Motor neuron (in vitro differentiated cells): Measurements from ENCODE around the gene BCO2. TPM values are rescaled to one million over a fixed set of nuclear protein-coding genes. Genes with fewer than 3 reads are reported as not detected.

ENCODE experiments used
- ATAC-seq, 8 experiments: fragments of 200-7000 bp; cut with Tn5 transposase; replicated peaks in 6 of 8; 2 replicates each; pipeline ENCODE4 v1.8.0; 2021; ENCODE audit warnings: mild to moderate bottlenecking in 8 of 8, moderate library complexity in 8 of 8
- H3K27ac ChIP-seq, 2 donors: fragments of 250-450 bp; sonication (Bioruptor Pico); 2 replicates each; pipeline ENCODE4 v1.9.0; 2021; ENCODE audit warnings: antibody characterized with exemption in 2 of 2, mild to moderate bottlenecking in 2 of 2, moderate library complexity in 1 of 2
- H3K4me1 ChIP-seq, 2 donors: fragments of 250-450 bp; sonication (Bioruptor Pico); replicated peaks in 1 of 2; 2 replicates each; pipeline ENCODE4 v1.6.1; 2021; ENCODE audit warnings: antibody characterized with exemption in 2 of 2, mild to moderate bottlenecking in 2 of 2, moderate library complexity in 1 of 2
- H3K4me3 ChIP-seq, 5 donors: fragments of 250-450 bp; sonication (Bioruptor Pico); 2 replicates each; pipeline ENCODE4 v1.9.0; 2021; ENCODE audit warnings: antibody characterized with exemption in 5 of 5, mild to moderate bottlenecking in 5 of 5, moderate library complexity in 4 of 5
- WGBS, 10 experiments: fragments of 450-650 bp; shearing (Covaris generic); methylation state at CpG; one replicate each; pipeline ENCODE4 v1.0.0; 2022; 5-methylcytosine and 5-hydroxymethylcytosine counted together
- in situ Hi-C, 9 experiments: fragments of 400-800 bp; cut with MboI; loops; one replicate each; pipeline ENCODE4 v1.15.0; 2021; ENCODE audit warnings: low sequenced_read_pairs in 9 of 9, low pct_unique_long_range_greater_than_20kb in 2 of 9; ENCODE audit not compliant: unreplicated experiment in 9 of 9
- total RNA-seq, 8 experiments: library from RNA; unstranded; fragments of 300-600 nt; gene quantifications; 2 replicates each; pipeline versions ENCODE4 v1.2.3 to v1.2.4, GENCODE V29; 2022

BCO2 gene
- 10 to 100 TPM in 5 of 8 experiments, 1 to 10 TPM in 3; 4.0 to 66.9 (median 11.2) TPM for total RNA-seq

GRCh38 chr11:112174789-112175598, at the start of gene BCO2:
BCO2 (plus strand) TSS chr11:112175512; CDS start chr11:112175602, 90 bp downstream.
- peaks cover 6 to 30% of the 10 kb centered on the region in 2 donors for H3K4me1 ChIP-seq
- H3K27ac ChIP-seq, result peak within 1 kb of the TSS; percentile 40 to 49
- in situ Hi-C loops, result no loop called here
- H3K4me3 ChIP-seq, result peak within 1 kb of the TSS; percentile 39 to 53 (median 46)
- ATAC-seq, result peak; percentile 93 to 99 (median 98)
- 0 to 8% (median 4%) methylated on average over 3 to 11 of the region's 11 CpGs for WGBS, 10 experiments

- H3K27ac ChIP-seq, result no peak overlapping the region
- no peak for ATAC-seq
- 57 to 100% (median 100%) methylated on average over 1 of the region's 2 CpGs; no CpG with 5 or more reads in 3 of the 10 experiments for WGBS, 10 experiments
- H3K4me3 ChIP-seq, result no peak overlapping the region
- in situ Hi-C loops, result no loop called here
- H3K4me1 ChIP-seq, result peaks cover 7 to 9% of the 10 kb centered on the region in 2 donors
These were observed 48.3 kb upstream of the BCO2 start for GRCh38 chr11:112127056-112127455.

- in situ Hi-C loops, result no loop called here
- H3K27ac ChIP-seq, result no peak overlapping the region
- peak; percentile 89 to 98 (median 95) for ATAC-seq
- peaks cover 7 to 9% of the 10 kb centered on the region in 2 donors for H3K4me1 ChIP-seq
- H3K4me3 ChIP-seq, result no peak overlapping the region
- WGBS, 10 experiments, result 0 to 20% (median 10%) methylated on average over 1 to 3 of the region's 3 CpGs; no CpG with 5 or more reads in 5 of the 10 experiments
These were observed 46.7 kb upstream of the BCO2 start for GRCh38 chr11:112128483-112129121.

GRCh38 chr11:112129656-112130055, 45.7 kb upstream of the BCO2 start:
- H3K4me1 ChIP-seq, result peaks cover 7 to 9% of the 10 kb centered on the region in 2 donors
- no peak overlapping the region for H3K27ac ChIP-seq
- in situ Hi-C loops, result no loop called here
- ATAC-seq, result no peak
- 82 to 100% (median 96%) methylated on average over 1 to 5 of the region's 5 CpGs; no CpG with 5 or more reads in 1 of the 10 experiments for WGBS, 10 experiments
- no peak overlapping the region for H3K4me3 ChIP-seq

- WGBS, 10 experiments, result 60 to 100% (median 84%) methylated on average over 1 of the region's 2 CpGs; no CpG with 5 or more reads in 6 of the 10 experiments
- in situ Hi-C loops, result no loop called here
- no peak overlapping the region for H3K4me3 ChIP-seq
- H3K4me1 ChIP-seq, result peaks cover 7 to 9% of the 10 kb centered on the region in 2 donors
- H3K27ac ChIP-seq, result no peak overlapping the region
- ATAC-seq, result no peak
These were observed 42.6 kb upstream of the BCO2 start for GRCh38 chr11:112132737-112133136.

GRCh38 chr11:112134473-112134872, 40.8 kb upstream of the BCO2 start:
- Histone ChIP-seq H3K27ac (no peak overlapping the region), H3K4me3 (no peak overlapping the region), H3K4me1 (no peaks in the 10 kb centered on the region)
- in situ Hi-C loops, result no loop called here
- ATAC-seq, result no peak
- 60 to 100% (median 92%) methylated on average over 2 to 3 of the region's 4 CpGs; no CpG with 5 or more reads in 2 of the 10 experiments for WGBS, 10 experiments

GRCh38 chr11:112143597-112143996, 31.7 kb upstream of the BCO2 start:
- ATAC-seq, result no peak
- Histone ChIP-seq H3K4me3 (no peak overlapping the region), H3K27ac (no peak overlapping the region), H3K4me1 (no peaks in the 10 kb centered on the region)
- WGBS, 10 experiments, result 48 to 100% (median 83%) methylated on average over 1 to 3 of the region's 3 CpGs
- in situ Hi-C loops, result no loop called here

- 75 to 95% (median 86%) methylated on average over 1 to 5 of the region's 5 CpGs for WGBS, 10 experiments
- H3K4me3 ChIP-seq, result no peak overlapping the region
- no peak overlapping the region for H3K27ac ChIP-seq
- no peak for ATAC-seq
- no peaks in the 10 kb centered on the region for H3K4me1 ChIP-seq
- in situ Hi-C loops, result no loop called here
These were observed 24.8 kb upstream of the BCO2 start for GRCh38 chr11:112150517-112150916.

- in situ Hi-C loops, result no loop called here
- 76 to 100% (median 91%) methylated on average over 1 to 5 of the region's 5 CpGs for WGBS, 10 experiments
- ATAC-seq, result no peak
- no peaks in the 10 kb centered on the region for H3K4me1 ChIP-seq
- no peak overlapping the region for H3K4me3 ChIP-seq
- H3K27ac ChIP-seq, result no peak overlapping the region
These were observed 19.0 kb upstream of the BCO2 start for GRCh38 chr11:112156153-112156955.

GRCh38 chr11:112156956-112157766, 18.2 kb upstream of the BCO2 start:
- in situ Hi-C loops, result no loop called here
- Histone ChIP-seq H3K4me1 (no peaks in the 10 kb centered on the region), H3K4me3 (no peak overlapping the region), H3K27ac (no peak overlapping the region)
- peak in 6 of 8 experiments; percentile 55 to 100 (median 82) for ATAC-seq
- 25 to 100% (median 81%) methylated on average over 1 to 4 of the region's 4 CpGs for WGBS, 10 experiments

- WGBS, 10 experiments, result 67 to 94% (median 84%) methylated on average over 2 to 6 of the region's 7 CpGs
- Histone ChIP-seq H3K4me3 (no peak overlapping the region), H3K4me1 (no peaks in the 10 kb centered on the region), H3K27ac (no peak overlapping the region)
- ATAC-seq, result no peak
- in situ Hi-C loops, result no loop called here
These were observed 15.9 kb upstream of the BCO2 start for GRCh38 chr11:112159098-112160065.
